Neural progenitor cell (in vitro differentiated cells): ENCODE measurements around the gene PPFIA1. TPM values are rescaled to one million over a fixed set of nuclear protein-coding genes. Genes with fewer than 3 reads are reported as not detected.

Experiments used
- DNase-seq: peaks from one replicate; pipeline ENCODE4 v3.0.0-alpha.2; 2016; ENCODE audit warnings: low spot score
- H2AFZ ChIP-seq: fragments of 200-600 bp; sonication (generic); replicated peaks from 2 replicates; pipeline ENCODE4 v1.6.1; 2016; ENCODE audit warnings: antibody characterized with exemption
- H3F3A ChIP-seq: fragments of 200-600 bp; sonication (generic); 2 replicates; pipeline ENCODE4 v1.6.1; 2016; ENCODE audit warnings: antibody characterized with exemption, low read depth
- H3K27ac ChIP-seq: fragments of 200-600 bp; sonication (generic); 2 replicates; pipeline ENCODE4 v1.5.1; 2016; ENCODE audit warnings: mild to moderate bottlenecking
- H3K27me3 ChIP-seq: fragments of 200-600 bp; sonication (generic); 2 replicates; pipeline ENCODE4 v1.6.1; 2016; ENCODE audit warnings: mild to moderate bottlenecking, moderate library complexity
- H3K36me3 ChIP-seq: fragments of 200-600 bp; sonication (generic); 2 replicates; pipeline ENCODE4 v1.5.1; 2016
- H3K4me1 ChIP-seq: fragments of 200-600 bp; sonication (generic); 2 replicates; pipeline ENCODE4 v1.6.1; 2016; ENCODE audit warnings: mixed run types
- H3K4me2 ChIP-seq: fragments of 200-600 bp; sonication (generic); 2 replicates; pipeline ENCODE4 v1.6.1; 2016
- H3K4me3 ChIP-seq: fragments of 200-600 bp; sonication (generic); 2 replicates; pipeline ENCODE4 v1.5.1; 2016
- H3K79me2 ChIP-seq: fragments of 200-600 bp; sonication (generic); 2 replicates; pipeline ENCODE4 v1.6.1; 2016; ENCODE audit warnings: low read depth
- H3K9ac ChIP-seq: fragments of 200-600 bp; sonication (generic); 2 replicates; pipeline ENCODE4 v1.6.1; 2016
- H3K9me3 ChIP-seq: fragments of 200-600 bp; sonication (generic); 2 replicates; pipeline ENCODE4 v1.5.1; 2016; ENCODE audit warnings: low read depth
- H4K20me1 ChIP-seq: fragments of 200-600 bp; sonication (generic); 2 replicates; pipeline ENCODE4 v1.6.1; 2016; ENCODE audit warnings: low read depth
- H3K27ac Mint-ChIP-seq: 3 replicates; pipeline ENCODE4 v1.8.0; 2021; ENCODE audit warnings: mixed read lengths
- H3K27me3 Mint-ChIP-seq: 2 replicates; pipeline ENCODE4 v1.8.0; 2022; ENCODE audit warnings: low read depth, mild to moderate bottlenecking, inconsistent platforms, moderate library complexity, mixed read lengths; ENCODE audit not compliant: insufficient read depth
- H3K36me3 Mint-ChIP-seq: 3 replicates; pipeline ENCODE4 v1.8.0; 2021; ENCODE audit warnings: mixed read lengths
- H3K4me1 Mint-ChIP-seq: 3 replicates; pipeline ENCODE4 v1.8.0; 2021; ENCODE audit warnings: mixed read lengths
- H3K4me3 Mint-ChIP-seq: 3 replicates; pipeline ENCODE4 v1.8.0; 2021; ENCODE audit warnings: mild to moderate bottlenecking, moderate library complexity, mixed read lengths
- H3K9me3 Mint-ChIP-seq: 3 replicates; pipeline ENCODE4 v1.8.0; 2020; ENCODE audit warnings: mixed read lengths
- EZH2 ChIP-seq: fragments of 200-600 bp; sonication (generic); IDR thresholded peaks from 2 replicates; pipeline ENCODE4 v1.6.1; 2017; ENCODE audit warnings: antibody characterized with exemption, mild to moderate bottlenecking, moderate library complexity
- EZH2phosphoT487 ChIP-seq: fragments of 200-600 bp; sonication (generic); IDR thresholded peaks from 2 replicates; pipeline ENCODE4 v1.6.1; 2017; ENCODE audit warnings: antibody characterized with exemption
- total RNA-seq: library from RNA; depleted of rRNA; stranded (reverse); fragments of >200 nt; gene quantifications from 2 replicates; pipeline ENCODE4 v1.2.3, GENCODE V29; 2015; ENCODE audit warnings: low replicate concordance
- TF ChIP-seq, protein P1 (sequence below): fragments of 200-600 bp; sonication (generic); IDR thresholded peaks from 2 replicates; pipeline ENCODE4 v1.5.1; 2017; ENCODE audit warnings: antibody characterized with exemption, mild to moderate bottlenecking

Gene PPFIA1
- total RNA-seq, 1 donor from 2014 or later: 42.6 TPM

DNA sequence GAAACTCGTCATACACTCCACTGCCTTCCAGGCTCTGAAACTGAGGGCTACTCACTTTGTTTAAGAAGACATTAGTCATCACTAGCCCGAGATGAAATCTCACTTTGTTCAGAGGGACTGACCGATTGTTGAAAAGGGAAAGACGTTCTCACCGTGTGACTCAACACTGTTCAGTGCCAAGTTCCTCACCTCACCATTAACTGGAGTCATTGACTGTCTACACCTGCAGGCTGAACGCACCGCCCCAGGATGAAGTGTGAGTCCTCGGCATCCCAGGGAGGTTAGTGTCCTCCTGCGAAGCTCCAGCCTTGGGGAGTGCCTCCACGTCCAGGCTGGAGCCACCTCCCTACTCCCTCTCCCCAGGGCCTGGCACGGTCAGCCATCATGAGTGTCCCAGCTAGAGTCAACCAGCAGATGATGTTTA, 37.0 kb upstream of the PPFIA1 start:
- H3K9me3 ChIP-seq: no peaks in the 10 kb centered on the region
- no peaks in the 10 kb centered on the region for H3K9me3 Mint-ChIP-seq
- no peak overlapping the region for H3K27ac ChIP-seq
- H3K4me1 ChIP-seq: no peaks in the 10 kb centered on the region
- H3K36me3 Mint-ChIP-seq: no peaks in the 10 kb centered on the region
- no peak overlapping the region for H2AFZ ChIP-seq
- H3K79me2 ChIP-seq: no peaks in the 10 kb centered on the region
- no peak overlapping the region for H3K4me3 Mint-ChIP-seq
- H3K27me3 ChIP-seq: no peaks in the 10 kb centered on the region
- peaks cover 8% of the 10 kb centered on the region for H3K27me3 Mint-ChIP-seq
- H3K4me2 ChIP-seq: no peak overlapping the region
- H3K4me1 Mint-ChIP-seq: peaks cover 9% of the 10 kb centered on the region
- peak overlapping the region; percentile 53 for H3K27ac Mint-ChIP-seq
- no peak for TF ChIP-seq EZH2
- TF ChIP-seq, protein P1, sequence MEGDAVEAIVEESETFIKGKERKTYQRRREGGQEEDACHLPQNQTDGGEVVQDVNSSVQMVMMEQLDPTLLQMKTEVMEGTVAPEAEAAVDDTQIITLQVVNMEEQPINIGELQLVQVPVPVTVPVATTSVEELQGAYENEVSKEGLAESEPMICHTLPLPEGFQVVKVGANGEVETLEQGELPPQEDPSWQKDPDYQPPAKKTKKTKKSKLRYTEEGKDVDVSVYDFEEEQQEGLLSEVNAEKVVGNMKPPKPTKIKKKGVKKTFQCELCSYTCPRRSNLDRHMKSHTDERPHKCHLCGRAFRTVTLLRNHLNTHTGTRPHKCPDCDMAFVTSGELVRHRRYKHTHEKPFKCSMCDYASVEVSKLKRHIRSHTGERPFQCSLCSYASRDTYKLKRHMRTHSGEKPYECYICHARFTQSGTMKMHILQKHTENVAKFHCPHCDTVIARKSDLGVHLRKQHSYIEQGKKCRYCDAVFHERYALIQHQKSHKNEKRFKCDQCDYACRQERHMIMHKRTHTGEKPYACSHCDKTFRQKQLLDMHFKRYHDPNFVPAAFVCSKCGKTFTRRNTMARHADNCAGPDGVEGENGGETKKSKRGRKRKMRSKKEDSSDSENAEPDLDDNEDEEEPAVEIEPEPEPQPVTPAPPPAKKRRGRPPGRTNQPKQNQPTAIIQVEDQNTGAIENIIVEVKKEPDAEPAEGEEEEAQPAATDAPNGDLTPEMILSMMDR: no peak
- TF ChIP-seq EZH2phosphoT487: no peak
- H3F3A ChIP-seq: no peaks in the 10 kb centered on the region
- H3K9ac ChIP-seq: no peak overlapping the region
- H3K36me3 ChIP-seq: no peaks in the 10 kb centered on the region
- H4K20me1 ChIP-seq: no peaks in the 10 kb centered on the region
- H3K4me3 ChIP-seq: no peak overlapping the region
- no peak for DNase-seq

DNA sequence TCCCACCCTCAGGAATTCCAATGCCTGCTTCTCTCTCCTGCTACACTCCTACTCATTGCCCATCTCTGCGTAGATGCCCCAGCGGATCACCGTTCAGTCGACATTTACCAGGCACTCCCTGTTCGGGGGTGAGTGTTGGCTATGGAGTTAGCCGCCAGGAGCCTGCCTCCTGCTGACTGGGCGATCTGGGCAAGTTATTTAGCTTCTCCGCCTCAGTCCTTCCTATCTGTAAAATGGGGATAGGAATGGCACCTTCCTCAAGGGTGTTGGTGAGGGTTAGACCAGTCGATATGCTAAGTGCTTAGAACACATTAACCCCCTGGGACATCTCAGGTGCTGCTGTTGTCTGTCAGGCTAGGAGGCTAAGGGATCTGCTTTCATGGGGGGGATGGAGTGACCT, 36.5 kb upstream of the PPFIA1 start:
- Histone ChIP-seq H3F3A (no peaks in the 10 kb centered on the region), H3K4me2 (no peak overlapping the region), H3K36me3 (no peaks in the 10 kb centered on the region), H3K9me3 (no peaks in the 10 kb centered on the region), H3K9ac (no peak overlapping the region), H3K4me1 (no peaks in the 10 kb centered on the region), H3K79me2 (no peaks in the 10 kb centered on the region), H3K4me3 (no peak overlapping the region), H2AFZ (no peak overlapping the region), H4K20me1 (no peaks in the 10 kb centered on the region), H3K27ac (no peak overlapping the region), H3K27me3 (no peaks in the 10 kb centered on the region)
- Mint-ChIP-seq H3K27ac (peak overlapping the region; percentile 30), H3K4me1 (peaks cover 9% of the 10 kb centered on the region), H3K36me3 (no peaks in the 10 kb centered on the region), H3K4me3 (no peak overlapping the region), H3K27me3 (peaks cover 8% of the 10 kb centered on the region), H3K9me3 (no peaks in the 10 kb centered on the region)
- no peak for TF ChIP-seq EZH2
- no peak for TF ChIP-seq EZH2phosphoT487
- DNase-seq: no peak

DNA sequence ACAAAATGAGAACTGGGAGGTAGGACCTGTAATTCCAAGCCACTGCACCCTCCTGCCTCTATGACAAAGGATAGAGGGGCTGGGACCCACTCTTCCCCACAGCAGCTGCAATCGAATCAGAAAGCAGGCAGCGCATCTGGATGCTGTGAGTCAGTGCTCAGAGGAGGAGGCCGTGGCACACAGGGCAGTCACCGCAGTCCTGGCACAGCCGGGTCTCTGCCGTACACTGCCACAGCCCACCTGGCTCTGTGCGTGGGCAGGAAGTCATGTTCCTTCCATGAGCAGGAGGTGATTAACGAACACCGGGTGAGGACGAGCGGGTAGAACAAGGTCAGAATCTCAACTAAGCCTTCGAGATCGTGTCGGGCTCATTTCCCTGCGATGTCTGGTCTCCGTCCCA, 30.2 kb upstream of the PPFIA1 start:
- H3K27ac ChIP-seq: no peak overlapping the region
- H3K27me3 ChIP-seq: no peaks in the 10 kb centered on the region
- no peaks in the 10 kb centered on the region for H3K36me3 ChIP-seq
- peaks cover 1% of the 10 kb centered on the region for H3K4me1 Mint-ChIP-seq
- no peak overlapping the region for H3K4me2 ChIP-seq
- no peaks in the 10 kb centered on the region for H3K79me2 ChIP-seq
- no peak for TF ChIP-seq EZH2
- TF ChIP-seq, protein P1: no peak
- TF ChIP-seq EZH2phosphoT487: no peak
- no peaks in the 10 kb centered on the region for H3K4me1 ChIP-seq
- H3K4me3 Mint-ChIP-seq: no peak overlapping the region
- no peaks in the 10 kb centered on the region for H3K36me3 Mint-ChIP-seq
- H3K9me3 ChIP-seq: no peaks in the 10 kb centered on the region
- H3K9me3 Mint-ChIP-seq: no peaks in the 10 kb centered on the region
- H3K27me3 Mint-ChIP-seq: peaks cover 6% of the 10 kb centered on the region
- no peaks in the 10 kb centered on the region for H3F3A ChIP-seq
- H2AFZ ChIP-seq: no peak overlapping the region
- no peaks in the 10 kb centered on the region for H4K20me1 ChIP-seq
- H3K4me3 ChIP-seq: no peak overlapping the region
- no peak overlapping the region for H3K27ac Mint-ChIP-seq
- DNase-seq: no peak
- H3K9ac ChIP-seq: no peak overlapping the region

DNA sequence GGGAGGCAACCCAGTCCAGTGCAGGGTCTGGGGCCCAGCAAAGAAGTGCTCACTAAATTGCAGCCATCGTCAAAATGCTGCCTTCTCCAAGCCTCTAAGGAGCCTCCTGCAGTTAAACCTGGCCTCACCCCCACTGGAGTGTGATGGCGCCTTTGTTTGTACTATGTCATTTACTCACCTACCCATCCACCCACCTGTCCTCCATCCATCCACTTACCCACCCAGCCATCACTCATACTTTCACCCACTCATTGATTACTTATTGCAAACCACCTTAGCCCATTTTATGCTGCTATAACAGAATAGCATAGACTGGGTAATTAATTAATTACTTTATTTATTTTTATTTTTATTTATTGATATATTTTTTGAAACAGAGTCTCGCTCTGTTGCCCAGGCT, 28.8 kb upstream of the PPFIA1 start:
- Histone ChIP-seq H3K4me1 (no peaks in the 10 kb centered on the region), H3K9ac (no peak overlapping the region), H2AFZ (no peak overlapping the region), H3K79me2 (no peaks in the 10 kb centered on the region), H3K9me3 (no peaks in the 10 kb centered on the region), H3K36me3 (no peaks in the 10 kb centered on the region), H3K4me2 (no peak overlapping the region), H4K20me1 (no peaks in the 10 kb centered on the region), H3K4me3 (no peak overlapping the region), H3F3A (no peaks in the 10 kb centered on the region), H3K27me3 (no peaks in the 10 kb centered on the region), H3K27ac (no peak overlapping the region)
- Mint-ChIP-seq H3K9me3 (no peaks in the 10 kb centered on the region), H3K36me3 (no peaks in the 10 kb centered on the region), H3K27me3 (peaks cover 12% of the 10 kb centered on the region), H3K4me3 (no peak overlapping the region), H3K27ac (peak overlapping the region; percentile 29), H3K4me1 (peaks cover 4% of the 10 kb centered on the region)
- no peak for DNase-seq
- TF ChIP-seq, protein P1: no peak
- TF ChIP-seq EZH2phosphoT487 (no peak), EZH2 (no peak)
